HCT116 (cell line): Measurements from ENCODE around the gene TWIST1. TPM values are rescaled to one million over a fixed set of nuclear protein-coding genes. Genes with fewer than 3 reads are reported as not detected.

Source experiments
- ATAC-seq: fragments of 200-7000 bp; cut with Tn5 transposase; 2 replicates; pipeline ENCODE4 v1.9.1; 2020; ENCODE audit warnings: mild to moderate bottlenecking, moderate library complexity
- BruUV-seq: library from RNA; stranded (reverse); fragments of 400-500 nt; replicated peaks from 2 replicates; lab custom pipeline; 2021; lab: Mats Ljungman, UMichigan
- CTCF ChIA-PET: fragments of 300-600 bp; sonication (Branson Sonifier 250); formaldehyde crosslinking; loops from one replicate; lab custom pipeline; 2021; ENCODE audit warnings: antibody characterized with exemption; lab: Charles Lee
- POLR2A ChIA-PET: fragments of 300-600, 350-600 bp; sonication (Branson Sonifier 250); formaldehyde crosslinking; loops from one replicate; lab custom pipeline; 2021; ENCODE audit warnings: antibody characterized with exemption; lab: Charles Lee
- RAD21 ChIA-PET, 2 experiments: fragments of 300-600 bp; sonication (Branson Sonifier 250); formaldehyde crosslinking; loops; one replicate each; lab custom pipeline; 2023; ENCODE audit warnings: low total read pairs in 2 of 2; ENCODE audit not compliant: uncharacterized antibody in 2 of 2, unreplicated experiment in 2 of 2, low non-redundant PET in 1 of 2; lab: Charles Lee
- DNase-seq: peaks from one replicate; pipeline ENCODE4 v3.0.0-alpha.2; 2010; ENCODE audit warnings: low read depth, low spot score
- H2AFZ ChIP-seq: fragments of 200-600 bp; shearing (Covaris generic), sonication (generic); 2 replicates; pipeline ENCODE4 v1.6.1; 2017; ENCODE audit warnings: low read depth, mixed run types, mixed read lengths, antibody characterized with exemption, low read length; ENCODE audit not compliant: poor library complexity, severe bottlenecking
- H3K27ac ChIP-seq: 2 replicates; pipeline ENCODE4 v1.5.1; 2012; ENCODE audit warnings: low read depth, low read length
- H3K27me3 ChIP-seq: fragments of 200-600 bp; sonication (generic); 2 replicates; pipeline ENCODE4 v1.6.1; 2016; ENCODE audit warnings: mixed run types, low read length, mixed read lengths; ENCODE audit not compliant: insufficient read depth
- H3K36me3 ChIP-seq, 2 experiments: fragments of 200-500 bp in 1 of 2; fragments of 200-600 bp in 1 of 2; sonication (Bioruptor generic) in 1 of 2; sonication (generic) in 1 of 2; 2 replicates each; pipeline versions ENCODE4 v1.5.1 to v1.6.1; 2014 to 2016; ENCODE audit warnings: low read length in 2 of 2, inconsistent platforms in 1 of 2, mixed read lengths in 1 of 2, mixed run types in 1 of 2; ENCODE audit not compliant: insufficient read depth in 2 of 2, control insufficient read depth in 1 of 2
- H3K4me1 ChIP-seq, 2 experiments: fragments of 200-600 bp in 1 of 2; sonication (generic) in 1 of 2; 2 replicates each; pipeline versions ENCODE4 v1.5.1 to v1.6.1; 2012 to 2017; ENCODE audit warnings: low read length in 2 of 2, inconsistent platforms in 1 of 2, mild to moderate bottlenecking in 1 of 2, mixed read lengths in 1 of 2, mixed run types in 1 of 2, moderate library complexity in 1 of 2; ENCODE audit not compliant: insufficient read depth in 2 of 2, control insufficient read depth in 1 of 2
- H3K4me2 ChIP-seq: fragments of 200-600 bp; sonication (generic); 2 replicates; pipeline ENCODE4 v1.6.1; 2017; ENCODE audit warnings: mixed run types, low read length, mixed read lengths
- H3K4me3 ChIP-seq, 2 experiments: fragments of 200-600 bp in 1 of 2; sonication (generic) in 1 of 2; replicated peaks in 1 of 2; 2 replicates each; pipeline ENCODE4 v1.5.1; 2011 to 2016; ENCODE audit warnings: low read length in 2 of 2, control low read depth in 1 of 2, low read depth in 1 of 2, mild to moderate bottlenecking in 1 of 2, mixed read lengths in 1 of 2, mixed run types in 1 of 2
- H3K79me2 ChIP-seq: fragments of 200-600 bp; sonication (generic); 2 replicates; pipeline ENCODE4 v1.6.1; 2017; ENCODE audit warnings: mild to moderate bottlenecking, mixed run types, low read length, moderate library complexity, mixed read lengths; ENCODE audit not compliant: insufficient read depth
- H3K9ac ChIP-seq: fragments of 200-600 bp; sonication (generic); 2 replicates; pipeline ENCODE4 v1.6.1; 2016; ENCODE audit warnings: low read length, mixed read lengths
- H3K9me2 ChIP-seq: fragments of 200-600 bp; sonication (generic), shearing (Covaris generic); 2 replicates; pipeline ENCODE4 v1.6.1; 2017; ENCODE audit warnings: mixed run types, mild to moderate bottlenecking, moderate library complexity; ENCODE audit not compliant: insufficient read depth
- H3K9me3 ChIP-seq, 2 experiments: fragments of 200-500 bp in 1 of 2; fragments of 200-600 bp in 1 of 2; sonication (Bioruptor generic) in 1 of 2; sonication (generic) in 1 of 2; 2 replicates each; pipeline ENCODE4 v1.6.1; 2014 to 2017; ENCODE audit warnings: low read length in 2 of 2, mixed read lengths in 2 of 2, inconsistent platforms in 1 of 2, low read depth in 1 of 2, mild to moderate bottlenecking in 1 of 2, mixed run types in 1 of 2, moderate library complexity in 1 of 2; ENCODE audit not compliant: control insufficient read depth in 1 of 2, insufficient read depth in 1 of 2
- H4K20me1 ChIP-seq: fragments of 200-600 bp; sonication (generic), shearing (Covaris generic); 2 replicates; pipeline ENCODE4 v1.6.1; 2017; ENCODE audit warnings: mixed run types, mild to moderate bottlenecking, moderate library complexity; ENCODE audit not compliant: insufficient read depth
- ATF3 ChIP-seq: IDR thresholded peaks from 2 replicates; pipeline ENCODE4 v1.6.1; 2012
- CBX3 ChIP-seq: IDR thresholded peaks from 2 replicates; pipeline ENCODE4 v1.6.1; 2012; ENCODE audit warnings: low read depth
- CEBPB ChIP-seq: IDR thresholded peaks from 2 replicates; pipeline ENCODE4 v1.6.1; 2012; ENCODE audit warnings: low read depth
- EGR1 ChIP-seq: IDR thresholded peaks from 2 replicates; pipeline ENCODE4 v1.6.1; 2012; ENCODE audit warnings: low read depth
- ELF1 ChIP-seq: IDR thresholded peaks from 2 replicates; pipeline ENCODE4 v1.6.1; 2012; ENCODE audit warnings: low read depth, borderline replicate concordance
- EZH2 ChIP-seq: fragments of 200-600 bp; sonication (generic); IDR thresholded peaks from 2 replicates; pipeline ENCODE4 v1.6.1; 2017; ENCODE audit warnings: antibody characterized with exemption, mixed run types
- EZH2phosphoT487 ChIP-seq: fragments of 200-600 bp; IDR thresholded peaks from 2 replicates; pipeline ENCODE4 v1.6.1; 2018; ENCODE audit warnings: antibody characterized with exemption, borderline replicate concordance
- FOSL1 ChIP-seq: IDR thresholded peaks from 2 replicates; pipeline ENCODE4 v1.6.1; 2012; ENCODE audit warnings: low read depth
- JUND ChIP-seq: IDR thresholded peaks from 2 replicates; pipeline ENCODE4 v1.6.1; 2012
- POLR2AphosphoS5 ChIP-seq: IDR thresholded peaks from 2 replicates; pipeline ENCODE4 v1.6.1; 2011; ENCODE audit warnings: mild to moderate bottlenecking, low read depth, low read length, moderate library complexity
- RAD21 ChIP-seq: IDR thresholded peaks from 2 replicates; pipeline ENCODE4 v1.6.1; 2012; ENCODE audit warnings: low read depth, mild to moderate bottlenecking
- SIN3A ChIP-seq: IDR thresholded peaks from 2 replicates; pipeline ENCODE4 v1.6.1; 2012; ENCODE audit warnings: low read depth
- SP1 ChIP-seq: IDR thresholded peaks from 2 replicates; pipeline ENCODE4 v1.6.1; 2012; ENCODE audit warnings: low read depth
- TCF7L2 ChIP-seq: IDR thresholded peaks from 2 replicates; pipeline ENCODE4 v1.7.0; 2011; ENCODE audit warnings: borderline replicate concordance, inconsistent platforms; ENCODE audit not compliant: insufficient read depth, insufficient read length; ENCODE audit errors: extremely low read depth
- YY1 ChIP-seq: IDR thresholded peaks from 2 replicates; pipeline ENCODE4 v1.6.1; 2011; ENCODE audit warnings: low read length, low read depth, moderate library complexity, mild to moderate bottlenecking; ENCODE audit not compliant: insufficient replicate concordance; ENCODE audit errors: extremely low read depth
- ZFX ChIP-seq: fragments of 450-650 bp; IDR thresholded peaks from 2 replicates; pipeline ENCODE4 v1.6.1; 2017
- ZNF274 ChIP-seq: fragments of 200-500 bp; sonication (Bioruptor generic); IDR thresholded peaks from 2 replicates; pipeline ENCODE4 v1.6.1; 2014; ENCODE audit warnings: mild to moderate bottlenecking, low read depth, low read length, inconsistent platforms
- intact Hi-C: fragments of 100-400 bp; cut with micrococcal nuclease; formaldehyde crosslinking; loops from 2 replicates; pipeline ENCODE4 v1.10.0; 2022
- total RNA-seq: library from RNA; stranded (reverse); gene quantifications from one replicate; pipeline ENCODE4 v1.2.1, GENCODE V29; 2021; ENCODE audit not compliant: unreplicated experiment
- TF ChIP-seq, protein P1 (sequence below): IDR thresholded peaks from 2 replicates; pipeline ENCODE4 v1.6.1; 2012; ENCODE audit warnings: low read depth
- TF ChIP-seq, protein P2 (sequence below): IDR thresholded peaks from 2 replicates; pipeline ENCODE4 v1.6.1; 2011; ENCODE audit warnings: mild to moderate bottlenecking, low read length, moderate library complexity; ENCODE audit not compliant: insufficient replicate concordance; ENCODE audit errors: extremely low read depth

Gene TWIST1
- total RNA-seq, 1 experiment from 2014 or later, result 0.86 TPM

GRCh38 chr7:19133886-19134285 lies 16.4 kb upstream of the TWIST1 start:
- Histone ChIP-seq H3K27me3 (no peaks in the 10 kb centered on the region), H3K9me2 (no peaks in the 10 kb centered on the region), H3K27ac (no peak overlapping the region), H2AFZ (no peak overlapping the region), H3K4me2 (no peak overlapping the region), H3K9ac (no peak overlapping the region), H3K36me3 (no peaks in the 10 kb centered on the region), H3K4me3 (no peak overlapping the region), H3K4me1 (no peaks in the 10 kb centered on the region), H3K9me3 (no peaks in the 10 kb centered on the region), H3K79me2 (no peaks in the 10 kb centered on the region), H4K20me1 (no peaks in the 10 kb centered on the region)
- CTCF ChIA-PET, result interaction anchor here (1.2 kb wide), 1 partner anchor 12 kb away, joined by 3 read pairs; no protein-coding TSS in a partner anchor
- POLR2A ChIA-PET, result no interaction called here
- no TSS peak for BruUV-seq
- RAD21 ChIA-PET, result no interaction called here
- no peak for TF ChIP-seq JUND
- TF ChIP-seq ZNF274, result no peak
- no peak for TF ChIP-seq ATF3
- TF ChIP-seq RAD21, result no peak
- no peak for TF ChIP-seq CEBPB
- no peak for TF ChIP-seq SP1
- no peak for TF ChIP-seq FOSL1
- TF ChIP-seq EZH2phosphoT487, result no peak
- no peak for TF ChIP-seq CBX3
- TF ChIP-seq EGR1, result no peak
- no peak for TF ChIP-seq EZH2
- TF ChIP-seq ELF1, result no peak
- TF ChIP-seq ZFX, result no peak
- no peak for TF ChIP-seq POLR2AphosphoS5
- no peak for TF ChIP-seq TCF7L2
- no peak for TF ChIP-seq YY1
- TF ChIP-seq SIN3A, result no peak
- TF ChIP-seq, protein P1, sequence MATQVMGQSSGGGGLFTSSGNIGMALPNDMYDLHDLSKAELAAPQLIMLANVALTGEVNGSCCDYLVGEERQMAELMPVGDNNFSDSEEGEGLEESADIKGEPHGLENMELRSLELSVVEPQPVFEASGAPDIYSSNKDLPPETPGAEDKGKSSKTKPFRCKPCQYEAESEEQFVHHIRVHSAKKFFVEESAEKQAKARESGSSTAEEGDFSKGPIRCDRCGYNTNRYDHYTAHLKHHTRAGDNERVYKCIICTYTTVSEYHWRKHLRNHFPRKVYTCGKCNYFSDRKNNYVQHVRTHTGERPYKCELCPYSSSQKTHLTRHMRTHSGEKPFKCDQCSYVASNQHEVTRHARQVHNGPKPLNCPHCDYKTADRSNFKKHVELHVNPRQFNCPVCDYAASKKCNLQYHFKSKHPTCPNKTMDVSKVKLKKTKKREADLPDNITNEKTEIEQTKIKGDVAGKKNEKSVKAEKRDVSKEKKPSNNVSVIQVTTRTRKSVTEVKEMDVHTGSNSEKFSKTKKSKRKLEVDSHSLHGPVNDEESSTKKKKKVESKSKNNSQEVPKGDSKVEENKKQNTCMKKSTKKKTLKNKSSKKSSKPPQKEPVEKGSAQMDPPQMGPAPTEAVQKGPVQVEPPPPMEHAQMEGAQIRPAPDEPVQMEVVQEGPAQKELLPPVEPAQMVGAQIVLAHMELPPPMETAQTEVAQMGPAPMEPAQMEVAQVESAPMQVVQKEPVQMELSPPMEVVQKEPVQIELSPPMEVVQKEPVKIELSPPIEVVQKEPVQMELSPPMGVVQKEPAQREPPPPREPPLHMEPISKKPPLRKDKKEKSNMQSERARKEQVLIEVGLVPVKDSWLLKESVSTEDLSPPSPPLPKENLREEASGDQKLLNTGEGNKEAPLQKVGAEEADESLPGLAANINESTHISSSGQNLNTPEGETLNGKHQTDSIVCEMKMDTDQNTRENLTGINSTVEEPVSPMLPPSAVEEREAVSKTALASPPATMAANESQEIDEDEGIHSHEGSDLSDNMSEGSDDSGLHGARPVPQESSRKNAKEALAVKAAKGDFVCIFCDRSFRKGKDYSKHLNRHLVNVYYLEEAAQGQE, result no peak
- TF ChIP-seq, protein P2, sequence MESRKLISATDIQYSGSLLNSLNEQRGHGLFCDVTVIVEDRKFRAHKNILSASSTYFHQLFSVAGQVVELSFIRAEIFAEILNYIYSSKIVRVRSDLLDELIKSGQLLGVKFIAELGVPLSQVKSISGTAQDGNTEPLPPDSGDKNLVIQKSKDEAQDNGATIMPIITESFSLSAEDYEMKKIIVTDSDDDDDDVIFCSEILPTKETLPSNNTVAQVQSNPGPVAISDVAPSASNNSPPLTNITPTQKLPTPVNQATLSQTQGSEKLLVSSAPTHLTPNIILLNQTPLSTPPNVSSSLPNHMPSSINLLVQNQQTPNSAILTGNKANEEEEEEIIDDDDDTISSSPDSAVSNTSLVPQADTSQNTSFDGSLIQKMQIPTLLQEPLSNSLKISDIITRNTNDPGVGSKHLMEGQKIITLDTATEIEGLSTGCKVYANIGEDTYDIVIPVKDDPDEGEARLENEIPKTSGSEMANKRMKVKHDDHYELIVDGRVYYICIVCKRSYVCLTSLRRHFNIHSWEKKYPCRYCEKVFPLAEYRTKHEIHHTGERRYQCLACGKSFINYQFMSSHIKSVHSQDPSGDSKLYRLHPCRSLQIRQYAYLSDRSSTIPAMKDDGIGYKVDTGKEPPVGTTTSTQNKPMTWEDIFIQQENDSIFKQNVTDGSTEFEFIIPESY, result no peak
- ATAC-seq, result no peak
- intact Hi-C loops, result no loop called here
- DNase-seq, result no peak
